Fibroblast of mammary gland (primary cell): Measurements from ENCODE around the gene TNIP2.
"Not testable (repeated sequence)": the region's sequence is repeated elsewhere in the genome, so short reads cannot be mapped to it uniquely, and the experiment has no call there.

ENCODE experiments used
- DNase-seq: peaks from one replicate; pipeline ENCODE4 v3.0.0-alpha.2; 2010; ENCODE audit warnings: low read depth
- H3K4me3 ChIP-seq: 2 replicates; pipeline ENCODE4 v1.5.1; 2011; ENCODE audit warnings: low read depth, mild to moderate bottlenecking, low read length, moderate library complexity; ENCODE audit not compliant: control insufficient read depth
- TF ChIP-seq, protein P1 (sequence below): conservative IDR thresholded peaks from 2 replicates; pipeline ENCODE4 v1.5.1; 2011; ENCODE audit warnings: low read depth, low read length, inconsistent platforms; ENCODE audit not compliant: control insufficient read depth, insufficient read depth

Gene TNIP2

DNA sequence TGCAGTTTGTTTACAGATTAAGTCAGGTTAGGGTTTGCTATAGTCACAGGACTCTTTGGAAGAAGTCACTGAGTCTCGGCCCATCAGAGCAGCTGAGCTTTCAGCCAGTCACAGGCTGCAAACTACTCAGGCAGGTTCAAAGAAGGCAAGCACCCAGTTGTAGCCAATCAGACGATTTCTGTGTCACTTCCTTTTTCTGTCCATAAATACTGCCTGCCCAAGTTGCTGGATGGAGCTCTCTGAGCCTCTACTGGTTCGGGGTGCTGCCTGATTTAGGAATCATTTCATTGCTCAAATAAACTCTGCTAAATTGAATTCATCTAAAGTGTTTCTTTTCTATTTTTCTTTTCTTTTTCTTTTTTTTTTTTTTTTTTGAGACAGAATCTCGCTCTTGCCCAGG lies 29.5 kb upstream of the TNIP2 start:
- TF ChIP-seq, protein P1, sequence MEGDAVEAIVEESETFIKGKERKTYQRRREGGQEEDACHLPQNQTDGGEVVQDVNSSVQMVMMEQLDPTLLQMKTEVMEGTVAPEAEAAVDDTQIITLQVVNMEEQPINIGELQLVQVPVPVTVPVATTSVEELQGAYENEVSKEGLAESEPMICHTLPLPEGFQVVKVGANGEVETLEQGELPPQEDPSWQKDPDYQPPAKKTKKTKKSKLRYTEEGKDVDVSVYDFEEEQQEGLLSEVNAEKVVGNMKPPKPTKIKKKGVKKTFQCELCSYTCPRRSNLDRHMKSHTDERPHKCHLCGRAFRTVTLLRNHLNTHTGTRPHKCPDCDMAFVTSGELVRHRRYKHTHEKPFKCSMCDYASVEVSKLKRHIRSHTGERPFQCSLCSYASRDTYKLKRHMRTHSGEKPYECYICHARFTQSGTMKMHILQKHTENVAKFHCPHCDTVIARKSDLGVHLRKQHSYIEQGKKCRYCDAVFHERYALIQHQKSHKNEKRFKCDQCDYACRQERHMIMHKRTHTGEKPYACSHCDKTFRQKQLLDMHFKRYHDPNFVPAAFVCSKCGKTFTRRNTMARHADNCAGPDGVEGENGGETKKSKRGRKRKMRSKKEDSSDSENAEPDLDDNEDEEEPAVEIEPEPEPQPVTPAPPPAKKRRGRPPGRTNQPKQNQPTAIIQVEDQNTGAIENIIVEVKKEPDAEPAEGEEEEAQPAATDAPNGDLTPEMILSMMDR: no peak
- no peak for DNase-seq
- H3K4me3 ChIP-seq: no peak overlapping the region

DNA sequence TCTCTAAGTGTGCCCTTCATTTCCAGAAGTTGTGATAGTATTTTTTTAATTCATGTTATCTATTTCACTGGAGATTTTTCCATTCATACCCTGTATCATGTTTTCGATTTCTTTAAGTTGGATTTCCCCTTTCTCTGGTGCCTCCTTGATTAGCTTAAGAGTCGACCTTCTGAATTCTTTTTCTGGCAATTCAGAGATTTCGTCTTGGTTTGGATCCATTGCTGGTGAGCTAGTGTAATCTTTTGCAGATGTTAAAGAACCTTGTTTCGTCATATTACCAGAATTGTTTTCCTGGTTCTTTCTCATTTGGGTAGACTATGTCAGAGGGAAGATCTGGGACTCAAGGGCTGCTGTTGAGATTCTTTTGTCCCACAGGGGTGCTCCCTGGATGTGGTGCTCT lies 27.7 kb upstream of the TNIP2 start:
- DNase-seq: no peak
- TF ChIP-seq, protein P1: no peak
- no peak overlapping the region for H3K4me3 ChIP-seq

DNA sequence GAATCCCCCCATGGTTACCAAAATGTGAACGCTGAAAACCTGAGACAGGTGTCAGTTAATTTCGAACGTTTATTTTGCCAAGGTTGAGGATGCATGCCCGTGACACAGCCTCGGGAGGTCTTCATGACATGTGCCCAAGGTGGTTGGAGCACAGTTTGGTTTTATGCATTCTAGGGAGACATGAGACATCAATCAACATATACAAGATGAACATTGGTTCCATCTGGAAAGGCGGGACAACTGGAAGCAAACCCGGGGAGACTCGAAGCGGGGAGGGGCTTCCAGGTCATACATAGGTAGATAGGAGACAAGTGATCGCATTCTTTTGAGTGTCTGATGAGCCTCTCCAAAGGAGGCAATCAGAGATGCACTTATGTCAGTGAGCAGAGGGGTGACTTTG lies 25.8 kb upstream of the TNIP2 start:
- H3K4me3 ChIP-seq: no peak overlapping the region
- TF ChIP-seq, protein P1: no peak
- no peak for DNase-seq

DNA sequence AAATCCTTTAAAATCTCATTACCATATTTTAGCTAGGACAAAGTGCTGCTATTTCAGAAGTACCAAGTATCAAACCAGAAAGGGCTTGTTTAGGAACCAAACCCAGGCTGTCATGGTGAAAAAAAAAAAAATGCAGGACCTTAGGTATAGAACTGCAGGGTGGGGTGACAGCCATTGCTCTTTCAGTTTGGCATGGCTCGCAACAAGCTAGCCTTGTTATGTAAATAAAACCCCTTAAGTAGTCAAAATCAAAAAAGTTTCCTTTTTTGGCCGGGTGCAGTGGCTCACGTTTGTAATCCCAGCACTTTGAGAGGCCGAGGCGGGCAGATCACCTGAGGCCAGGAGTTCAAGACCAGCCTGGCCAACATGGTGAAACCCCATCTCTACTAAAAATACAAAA lies 24.5 kb upstream of the TNIP2 start:
- not testable (repeated sequence) for H3K4me3 ChIP-seq, DNase-seq

DNA sequence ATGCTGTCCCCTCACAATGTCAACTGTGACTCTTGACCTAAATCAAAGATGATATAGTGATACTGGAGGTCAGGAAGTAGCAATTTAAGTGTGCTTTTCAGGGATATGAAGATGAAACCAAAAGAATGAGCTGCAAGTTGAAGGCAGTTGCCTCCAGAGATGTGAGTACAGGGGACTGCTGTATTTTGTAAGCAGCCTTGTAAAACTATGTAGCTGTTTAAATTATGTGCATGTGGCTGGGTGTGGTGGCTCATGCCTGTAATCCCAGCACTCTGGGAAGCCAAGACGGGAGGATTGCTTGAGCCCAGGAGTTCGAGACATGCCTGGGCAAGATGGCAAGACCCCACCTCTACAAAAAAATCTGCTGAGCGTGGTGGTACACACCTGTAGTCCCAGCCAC lies 15.1 kb upstream of the TNIP2 start:
- H3K4me3 ChIP-seq: no peak overlapping the region
- no peak for DNase-seq
- TF ChIP-seq, protein P1: no peak

DNA sequence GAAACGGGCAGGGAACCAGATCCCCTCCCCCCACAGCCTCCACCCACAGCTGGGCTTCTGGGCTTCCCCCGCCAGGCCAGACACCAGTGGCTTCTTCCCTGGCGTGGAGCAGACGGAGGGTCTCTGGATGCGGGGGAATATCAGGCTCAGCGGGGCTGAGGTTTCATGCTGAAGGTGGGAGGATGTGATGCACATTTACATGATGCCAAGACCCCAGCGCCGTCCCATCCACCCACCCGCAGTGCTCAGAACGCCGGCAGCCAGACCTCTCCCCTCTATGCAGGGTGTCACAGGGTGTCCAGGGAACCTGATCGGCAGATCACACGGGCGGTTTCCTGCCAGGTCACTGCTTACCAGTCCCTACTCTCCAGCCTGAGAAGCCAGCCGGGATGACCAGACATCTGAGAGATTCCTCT lies 12.8 kb upstream of the TNIP2 start:
- no peak overlapping the region for H3K4me3 ChIP-seq
- no peak for DNase-seq
- TF ChIP-seq, protein P1: no peak

DNA sequence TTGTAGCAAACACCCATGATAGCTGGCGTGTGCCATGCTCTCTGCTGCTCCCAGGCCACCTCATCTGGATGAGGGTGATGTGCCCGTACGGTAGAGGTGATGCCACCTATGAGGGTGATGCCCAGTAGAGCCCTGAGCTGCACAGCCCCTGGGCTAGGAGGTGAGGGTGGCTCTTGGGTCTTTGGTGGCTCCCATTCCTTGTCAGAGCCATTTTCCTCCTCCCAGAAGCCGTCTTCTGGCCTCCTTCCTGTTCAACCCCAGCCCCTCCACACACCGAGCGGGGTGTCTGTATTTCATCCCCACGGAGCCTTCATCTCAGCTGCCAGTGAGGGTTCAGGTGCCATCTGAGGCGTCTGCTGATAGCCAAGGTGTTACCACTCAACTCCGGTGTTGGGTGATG lies 12.0 kb upstream of the TNIP2 start:
- TF ChIP-seq, protein P1: no peak
- no peak overlapping the region for H3K4me3 ChIP-seq
- no peak for DNase-seq
